GM23338 (cell line): ENCODE results near the gene MED12L. TPM values are rescaled to one million over a fixed set of nuclear protein-coding genes. Genes with fewer than 3 reads are reported as not detected.

Experiments used
- ATAC-seq: fragments of 200-7000 bp; cut with Tn5 transposase; 3 replicates; pipeline ENCODE4 v1.9.1; 2020
- DNase-seq: peaks from one replicate; pipeline ENCODE4 v3.0.0-alpha.2; 2015; ENCODE audit warnings: low spot score
- H2AFZ ChIP-seq: fragments of 200-600 bp; sonication (generic); 2 replicates; pipeline ENCODE4 v1.8.0; 2016; ENCODE audit warnings: antibody characterized with exemption, mild to moderate bottlenecking, moderate library complexity
- H3F3A ChIP-seq: fragments of 200-600 bp; sonication (generic); replicated peaks from 2 replicates; pipeline ENCODE4 v1.8.0; 2017; ENCODE audit warnings: antibody characterized with exemption, mixed run types, low read depth
- H3K27ac ChIP-seq: fragments of 200-600 bp; sonication (generic); 2 replicates; pipeline ENCODE4 v1.6.1; 2016; ENCODE audit warnings: low read depth
- H3K27me3 ChIP-seq: fragments of 200-600 bp; sonication (generic); 2 replicates; pipeline ENCODE4 v1.8.0; 2016; ENCODE audit warnings: mild to moderate bottlenecking, mixed run types, moderate library complexity; ENCODE audit not compliant: insufficient read depth
- H3K36me3 ChIP-seq: fragments of 200-600 bp; sonication (generic); 2 replicates; pipeline ENCODE4 v1.8.0; 2016; ENCODE audit warnings: mild to moderate bottlenecking; ENCODE audit not compliant: insufficient read depth
- H3K4me1 ChIP-seq: fragments of 200-600 bp; sonication (generic); 2 replicates; pipeline ENCODE4 v1.8.0; 2016; ENCODE audit warnings: mild to moderate bottlenecking, moderate library complexity; ENCODE audit not compliant: insufficient read depth
- H3K4me2 ChIP-seq: fragments of 200-600 bp; sonication (generic); 2 replicates; pipeline ENCODE4 v1.7.1; 2017; ENCODE audit warnings: mixed run types
- H3K4me3 ChIP-seq: fragments of 200-600 bp; sonication (generic); 2 replicates; pipeline ENCODE4 v1.6.1; 2016; ENCODE audit warnings: mixed run types
- H3K79me2 ChIP-seq: fragments of 200-600 bp; sonication (generic); replicated peaks from 2 replicates; pipeline ENCODE4 v1.8.0; 2017; ENCODE audit warnings: mild to moderate bottlenecking; ENCODE audit not compliant: insufficient read depth
- H3K9me2 ChIP-seq: fragments of 200-600 bp; sonication (generic); 2 replicates; pipeline ENCODE4 v1.8.0; 2017; ENCODE audit not compliant: insufficient read depth
- H4K20me1 ChIP-seq: fragments of 200-600 bp; sonication (generic); replicated peaks from 2 replicates; pipeline ENCODE4 v1.8.0; 2017; ENCODE audit warnings: mild to moderate bottlenecking; ENCODE audit not compliant: insufficient read depth
- H3K27ac Mint-ChIP-seq: 2 replicates; pipeline ENCODE4 v1.8.0; 2020; ENCODE audit warnings: inconsistent platforms, mild to moderate bottlenecking, moderate library complexity, mixed read lengths
- H3K27me3 Mint-ChIP-seq: 3 replicates; pipeline ENCODE4 v1.8.0; 2022; ENCODE audit warnings: low read depth, mild to moderate bottlenecking, moderate library complexity, mixed read lengths, inconsistent platforms; ENCODE audit not compliant: insufficient read depth, poor library complexity
- H3K36me3 Mint-ChIP-seq: 3 replicates; pipeline ENCODE4 v1.8.0; 2021; ENCODE audit warnings: low read depth, mild to moderate bottlenecking, inconsistent platforms, moderate library complexity, mixed read lengths
- H3K4me1 Mint-ChIP-seq: 3 replicates; pipeline ENCODE4 v1.8.0; 2020; ENCODE audit warnings: mild to moderate bottlenecking, inconsistent platforms, mixed read lengths
- H3K4me3 Mint-ChIP-seq: 3 replicates; pipeline ENCODE4 v1.8.0; 2021; ENCODE audit warnings: moderate library complexity, mild to moderate bottlenecking, inconsistent platforms, mixed read lengths
- H3K9me3 Mint-ChIP-seq: 3 replicates; pipeline ENCODE4 v1.8.0; 2020; ENCODE audit warnings: moderate library complexity, mild to moderate bottlenecking, inconsistent platforms, mixed read lengths
- EZH2 ChIP-seq: fragments of 200-600 bp; sonication (generic); IDR thresholded peaks from one replicate; pipeline ENCODE4 v1.8.0; 2017; ENCODE audit warnings: antibody characterized with exemption, mild to moderate bottlenecking, low read depth; ENCODE audit not compliant: unreplicated experiment
- NANOG ChIP-seq: IDR thresholded peaks from 2 replicates; pipeline ENCODE4 v1.6.1; 2016; ENCODE audit warnings: antibody characterized with exemption, borderline replicate concordance
- polyA plus RNA-seq: library from polyadenylated mRNA; unstranded; fragments of >200 nt; fragmentation: Nextera tagmentation; extraction: Ambion mirVana; gene quantifications from 2 replicates; pipeline ENCODE4 v1.2.1, GENCODE V29; 2016
- total RNA-seq: library from RNA; depleted of rRNA; stranded (reverse); fragments of >200 nt; shearing (Covaris generic); gene quantifications from 2 replicates; pipeline ENCODE4 v1.2.3, GENCODE V29; 2014
- TF ChIP-seq, protein P1 (sequence below): IDR thresholded peaks from one replicate; pipeline ENCODE4 v1.6.1; 2018; ENCODE audit warnings: antibody characterized with exemption; ENCODE audit not compliant: unreplicated experiment
- TF ChIP-seq, protein P2 (sequence below): IDR thresholded peaks from 2 replicates; pipeline ENCODE4 v1.6.1; 2016; ENCODE audit warnings: antibody characterized with exemption
- TF ChIP-seq, protein P3 (sequence below): fragments of 250-450 bp; sonication (Bioruptor Pico); IDR thresholded peaks from 2 replicates; pipeline ENCODE4 v1.5.0; 2020; ENCODE audit warnings: mild to moderate bottlenecking, moderate library complexity
- TF ChIP-seq, protein P4 (sequence below), 2 experiments: fragments of 200-600 bp in 1 of 2; sonication (generic) in 1 of 2; conservative IDR thresholded peaks; 2 replicates each; pipeline versions ENCODE4 v1.5.1 to v1.6.1; 2016 to 2017; ENCODE audit warnings: antibody characterized with exemption in 2 of 2, low read depth in 2 of 2, mild to moderate bottlenecking in 2 of 2, moderate library complexity in 1 of 2

Gene MED12L
- total and polyA plus RNA-seq, 2 experiments from 2014 or later, result 5.7 to 25.0 TPM

DNA sequence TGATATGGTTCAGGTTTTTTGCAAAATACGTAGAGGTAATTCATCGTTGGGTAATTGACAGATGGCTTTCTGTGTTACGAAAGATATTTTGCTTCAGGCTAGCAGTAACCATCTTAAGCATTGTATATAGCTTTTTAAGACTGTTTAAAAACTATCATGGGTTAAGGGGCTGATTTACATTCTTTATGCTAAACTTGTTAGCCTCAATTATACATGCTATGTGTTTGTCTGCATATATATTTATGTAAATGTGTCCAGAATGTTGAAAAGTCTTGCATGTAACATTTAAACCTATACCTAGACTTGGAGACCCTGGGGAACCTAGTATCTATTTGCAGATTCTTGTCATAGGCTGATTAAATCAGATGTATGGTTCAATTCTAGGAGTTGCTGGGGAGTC, 204.0 kb downstream of the MED12L start (continued):
- TF ChIP-seq NANOG, result no peak
- TF ChIP-seq, protein P1, sequence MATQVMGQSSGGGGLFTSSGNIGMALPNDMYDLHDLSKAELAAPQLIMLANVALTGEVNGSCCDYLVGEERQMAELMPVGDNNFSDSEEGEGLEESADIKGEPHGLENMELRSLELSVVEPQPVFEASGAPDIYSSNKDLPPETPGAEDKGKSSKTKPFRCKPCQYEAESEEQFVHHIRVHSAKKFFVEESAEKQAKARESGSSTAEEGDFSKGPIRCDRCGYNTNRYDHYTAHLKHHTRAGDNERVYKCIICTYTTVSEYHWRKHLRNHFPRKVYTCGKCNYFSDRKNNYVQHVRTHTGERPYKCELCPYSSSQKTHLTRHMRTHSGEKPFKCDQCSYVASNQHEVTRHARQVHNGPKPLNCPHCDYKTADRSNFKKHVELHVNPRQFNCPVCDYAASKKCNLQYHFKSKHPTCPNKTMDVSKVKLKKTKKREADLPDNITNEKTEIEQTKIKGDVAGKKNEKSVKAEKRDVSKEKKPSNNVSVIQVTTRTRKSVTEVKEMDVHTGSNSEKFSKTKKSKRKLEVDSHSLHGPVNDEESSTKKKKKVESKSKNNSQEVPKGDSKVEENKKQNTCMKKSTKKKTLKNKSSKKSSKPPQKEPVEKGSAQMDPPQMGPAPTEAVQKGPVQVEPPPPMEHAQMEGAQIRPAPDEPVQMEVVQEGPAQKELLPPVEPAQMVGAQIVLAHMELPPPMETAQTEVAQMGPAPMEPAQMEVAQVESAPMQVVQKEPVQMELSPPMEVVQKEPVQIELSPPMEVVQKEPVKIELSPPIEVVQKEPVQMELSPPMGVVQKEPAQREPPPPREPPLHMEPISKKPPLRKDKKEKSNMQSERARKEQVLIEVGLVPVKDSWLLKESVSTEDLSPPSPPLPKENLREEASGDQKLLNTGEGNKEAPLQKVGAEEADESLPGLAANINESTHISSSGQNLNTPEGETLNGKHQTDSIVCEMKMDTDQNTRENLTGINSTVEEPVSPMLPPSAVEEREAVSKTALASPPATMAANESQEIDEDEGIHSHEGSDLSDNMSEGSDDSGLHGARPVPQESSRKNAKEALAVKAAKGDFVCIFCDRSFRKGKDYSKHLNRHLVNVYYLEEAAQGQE, result no peak

DNA sequence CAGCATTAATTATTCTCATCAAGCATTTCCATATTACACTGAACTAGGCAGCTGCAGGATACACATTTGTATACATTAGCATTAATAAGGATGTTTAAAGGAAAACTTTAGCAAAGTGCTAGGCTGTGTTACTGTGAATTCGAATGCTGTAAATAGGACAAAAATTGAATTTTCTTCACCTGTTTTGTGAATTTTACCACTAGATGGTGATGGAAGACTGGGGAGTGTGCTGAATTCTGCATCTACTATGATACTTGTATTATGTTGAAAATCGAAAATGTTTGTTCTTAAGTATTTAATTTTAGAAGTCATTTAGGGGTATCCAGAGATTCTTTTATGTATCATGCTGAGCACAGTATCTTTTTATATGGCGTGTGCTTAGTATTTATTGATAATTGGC, 205.2 kb downstream of the MED12L start:
- no peak overlapping the region for H3K4me3 ChIP-seq
- no peaks in the 10 kb centered on the region for H3K27me3 Mint-ChIP-seq
- H3K4me1 ChIP-seq, result no peaks in the 10 kb centered on the region
- no peaks in the 10 kb centered on the region for H3K36me3 ChIP-seq
- DNase-seq, result no peak
- no peaks in the 10 kb centered on the region for H3F3A ChIP-seq
- no peaks in the 10 kb centered on the region for H3K27me3 ChIP-seq
- no peak for TF ChIP-seq EZH2
- TF ChIP-seq, protein P1, result no peak
- TF ChIP-seq, protein P2, sequence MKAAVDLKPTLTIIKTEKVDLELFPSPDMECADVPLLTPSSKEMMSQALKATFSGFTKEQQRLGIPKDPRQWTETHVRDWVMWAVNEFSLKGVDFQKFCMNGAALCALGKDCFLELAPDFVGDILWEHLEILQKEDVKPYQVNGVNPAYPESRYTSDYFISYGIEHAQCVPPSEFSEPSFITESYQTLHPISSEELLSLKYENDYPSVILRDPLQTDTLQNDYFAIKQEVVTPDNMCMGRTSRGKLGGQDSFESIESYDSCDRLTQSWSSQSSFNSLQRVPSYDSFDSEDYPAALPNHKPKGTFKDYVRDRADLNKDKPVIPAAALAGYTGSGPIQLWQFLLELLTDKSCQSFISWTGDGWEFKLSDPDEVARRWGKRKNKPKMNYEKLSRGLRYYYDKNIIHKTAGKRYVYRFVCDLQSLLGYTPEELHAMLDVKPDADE, result no peak
- TF ChIP-seq, protein P3, sequence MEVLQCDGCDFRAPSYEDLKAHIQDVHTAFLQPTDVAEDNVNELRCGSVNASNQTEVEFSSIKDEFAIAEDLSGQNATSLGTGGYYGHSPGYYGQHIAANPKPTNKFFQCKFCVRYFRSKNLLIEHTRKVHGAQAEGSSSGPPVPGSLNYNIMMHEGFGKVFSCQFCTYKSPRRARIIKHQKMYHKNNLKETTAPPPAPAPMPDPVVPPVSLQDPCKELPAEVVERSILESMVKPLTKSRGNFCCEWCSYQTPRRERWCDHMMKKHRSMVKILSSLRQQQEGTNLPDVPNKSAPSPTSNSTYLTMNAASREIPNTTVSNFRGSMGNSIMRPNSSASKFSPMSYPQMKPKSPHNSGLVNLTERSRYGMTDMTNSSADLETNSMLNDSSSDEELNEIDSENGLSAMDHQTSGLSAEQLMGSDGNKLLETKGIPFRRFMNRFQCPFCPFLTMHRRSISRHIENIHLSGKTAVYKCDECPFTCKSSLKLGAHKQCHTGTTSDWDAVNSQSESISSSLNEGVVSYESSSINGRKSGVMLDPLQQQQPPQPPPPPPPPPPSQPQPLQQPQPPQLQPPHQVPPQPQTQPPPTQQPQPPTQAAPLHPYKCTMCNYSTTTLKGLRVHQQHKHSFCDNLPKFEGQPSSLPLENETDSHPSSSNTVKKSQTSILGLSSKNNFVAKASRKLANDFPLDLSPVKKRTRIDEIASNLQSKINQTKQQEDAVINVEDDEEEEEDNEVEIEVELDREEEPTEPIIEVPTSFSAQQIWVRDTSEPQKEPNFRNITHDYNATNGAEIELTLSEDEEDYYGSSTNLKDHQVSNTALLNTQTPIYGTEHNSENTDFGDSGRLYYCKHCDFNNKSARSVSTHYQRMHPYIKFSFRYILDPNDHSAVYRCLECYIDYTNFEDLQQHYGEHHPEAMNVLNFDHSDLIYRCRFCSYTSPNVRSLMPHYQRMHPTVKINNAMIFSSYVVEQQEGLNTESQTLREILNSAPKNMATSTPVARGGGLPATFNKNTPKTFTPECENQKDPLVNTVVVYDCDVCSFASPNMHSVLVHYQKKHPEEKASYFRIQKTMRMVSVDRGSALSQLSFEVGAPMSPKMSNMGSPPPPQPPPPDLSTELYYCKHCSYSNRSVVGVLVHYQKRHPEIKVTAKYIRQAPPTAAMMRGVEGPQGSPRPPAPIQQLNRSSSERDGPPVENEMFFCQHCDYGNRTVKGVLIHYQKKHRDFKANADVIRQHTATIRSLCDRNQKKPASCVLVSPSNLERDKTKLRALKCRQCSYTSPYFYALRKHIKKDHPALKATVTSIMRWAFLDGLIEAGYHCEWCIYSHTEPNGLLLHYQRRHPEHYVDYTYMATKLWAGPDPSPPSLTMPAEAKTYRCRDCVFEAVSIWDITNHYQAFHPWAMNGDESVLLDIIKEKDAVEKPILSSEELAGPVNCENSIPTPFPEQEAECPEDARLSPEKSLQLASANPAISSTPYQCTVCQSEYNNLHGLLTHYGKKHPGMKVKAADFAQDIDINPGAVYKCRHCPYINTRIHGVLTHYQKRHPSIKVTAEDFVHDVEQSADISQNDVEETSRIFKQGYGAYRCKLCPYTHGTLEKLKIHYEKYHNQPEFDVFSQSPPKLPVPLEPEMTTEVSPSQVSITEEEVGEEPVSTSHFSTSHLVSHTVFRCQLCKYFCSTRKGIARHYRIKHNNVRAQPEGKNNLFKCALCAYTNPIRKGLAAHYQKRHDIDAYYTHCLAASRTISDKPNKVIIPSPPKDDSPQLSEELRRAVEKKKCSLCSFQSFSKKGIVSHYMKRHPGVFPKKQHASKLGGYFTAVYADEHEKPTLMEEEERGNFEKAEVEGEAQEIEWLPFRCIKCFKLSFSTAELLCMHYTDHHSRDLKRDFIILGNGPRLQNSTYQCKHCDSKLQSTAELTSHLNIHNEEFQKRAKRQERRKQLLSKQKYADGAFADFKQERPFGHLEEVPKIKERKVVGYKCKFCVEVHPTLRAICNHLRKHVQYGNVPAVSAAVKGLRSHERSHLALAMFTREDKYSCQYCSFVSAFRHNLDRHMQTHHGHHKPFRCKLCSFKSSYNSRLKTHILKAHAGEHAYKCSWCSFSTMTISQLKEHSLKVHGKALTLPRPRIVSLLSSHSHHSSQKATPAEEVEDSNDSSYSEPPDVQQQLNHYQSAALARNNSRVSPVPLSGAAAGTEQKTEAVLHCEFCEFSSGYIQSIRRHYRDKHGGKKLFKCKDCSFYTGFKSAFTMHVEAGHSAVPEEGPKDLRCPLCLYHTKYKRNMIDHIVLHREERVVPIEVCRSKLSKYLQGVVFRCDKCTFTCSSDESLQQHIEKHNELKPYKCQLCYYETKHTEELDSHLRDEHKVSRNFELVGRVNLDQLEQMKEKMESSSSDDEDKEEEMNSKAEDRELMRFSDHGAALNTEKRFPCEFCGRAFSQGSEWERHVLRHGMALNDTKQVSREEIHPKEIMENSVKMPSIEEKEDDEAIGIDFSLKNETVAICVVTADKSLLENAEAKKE (CRISPR knock-in tag), result no peak
- TF ChIP-seq, protein P4, sequence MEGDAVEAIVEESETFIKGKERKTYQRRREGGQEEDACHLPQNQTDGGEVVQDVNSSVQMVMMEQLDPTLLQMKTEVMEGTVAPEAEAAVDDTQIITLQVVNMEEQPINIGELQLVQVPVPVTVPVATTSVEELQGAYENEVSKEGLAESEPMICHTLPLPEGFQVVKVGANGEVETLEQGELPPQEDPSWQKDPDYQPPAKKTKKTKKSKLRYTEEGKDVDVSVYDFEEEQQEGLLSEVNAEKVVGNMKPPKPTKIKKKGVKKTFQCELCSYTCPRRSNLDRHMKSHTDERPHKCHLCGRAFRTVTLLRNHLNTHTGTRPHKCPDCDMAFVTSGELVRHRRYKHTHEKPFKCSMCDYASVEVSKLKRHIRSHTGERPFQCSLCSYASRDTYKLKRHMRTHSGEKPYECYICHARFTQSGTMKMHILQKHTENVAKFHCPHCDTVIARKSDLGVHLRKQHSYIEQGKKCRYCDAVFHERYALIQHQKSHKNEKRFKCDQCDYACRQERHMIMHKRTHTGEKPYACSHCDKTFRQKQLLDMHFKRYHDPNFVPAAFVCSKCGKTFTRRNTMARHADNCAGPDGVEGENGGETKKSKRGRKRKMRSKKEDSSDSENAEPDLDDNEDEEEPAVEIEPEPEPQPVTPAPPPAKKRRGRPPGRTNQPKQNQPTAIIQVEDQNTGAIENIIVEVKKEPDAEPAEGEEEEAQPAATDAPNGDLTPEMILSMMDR (conservative IDR thresholded peaks at IDR 0.05; ENCODE audit: low read depth in 2 of 2), result peak; percentile 47 to 50
- no peak overlapping the region for H3K27ac Mint-ChIP-seq
- no peaks in the 10 kb centered on the region for H4K20me1 ChIP-seq
- no peaks in the 10 kb centered on the region for H3K9me2 ChIP-seq
- no peak for ATAC-seq
- H3K9me3 Mint-ChIP-seq, result no peaks in the 10 kb centered on the region
- H3K4me1 Mint-ChIP-seq, result no peaks in the 10 kb centered on the region; the same call in 2 of the 3 replicates
- H3K36me3 Mint-ChIP-seq, result no peaks in the 10 kb centered on the region
- H2AFZ ChIP-seq, result no peak overlapping the region
- no peak overlapping the region for H3K4me2 ChIP-seq
- H3K27ac ChIP-seq, result no peak overlapping the region
- H3K79me2 ChIP-seq, result no peaks in the 10 kb centered on the region
- H3K4me3 Mint-ChIP-seq, result no peak overlapping the region
